ENCODE measurements around the gene ZBTB20.

DNA sequence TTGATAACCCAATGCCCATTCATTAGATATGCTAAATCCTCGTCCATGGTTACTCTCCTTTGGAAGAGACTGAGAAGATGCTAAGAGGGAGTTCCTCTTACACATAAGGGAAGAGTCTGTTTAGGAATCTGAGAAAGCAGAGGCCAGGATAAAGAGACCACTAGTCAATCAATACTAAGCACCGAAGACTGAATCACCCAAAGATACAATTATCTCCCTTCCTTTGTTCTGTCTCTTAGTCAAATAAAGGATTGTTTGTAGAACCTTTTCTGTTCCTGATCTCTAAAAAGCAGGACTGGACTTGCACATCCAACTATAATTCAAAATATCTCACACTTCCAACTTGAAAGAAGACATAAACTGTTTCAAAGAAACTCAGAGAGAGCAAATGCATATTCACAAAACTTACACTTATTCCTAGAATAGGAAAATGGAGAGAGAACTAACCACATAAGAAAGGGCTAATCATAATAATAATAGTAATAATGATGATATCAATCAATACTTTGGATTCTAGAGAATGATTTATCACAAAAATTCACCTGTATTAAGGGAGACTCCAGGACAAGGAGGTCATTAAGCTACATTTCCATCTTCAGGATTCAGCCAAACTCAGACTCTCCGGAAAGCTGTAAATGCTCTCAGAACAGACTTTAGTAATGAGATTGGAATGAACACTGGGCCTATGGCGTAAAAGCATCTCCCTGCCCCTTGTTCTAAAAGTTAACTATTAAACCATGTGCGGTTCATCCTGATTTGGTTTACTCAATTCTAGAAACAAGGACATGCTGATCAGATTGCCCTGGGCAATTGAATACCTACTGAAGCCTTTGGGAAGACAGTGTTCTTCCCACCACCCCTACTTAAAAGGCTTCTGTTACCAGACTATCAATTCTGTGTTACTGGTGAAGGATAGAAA lies 401.5 kb downstream of the ZBTB20 start:
- TF ChIP-seq, protein P1, sequence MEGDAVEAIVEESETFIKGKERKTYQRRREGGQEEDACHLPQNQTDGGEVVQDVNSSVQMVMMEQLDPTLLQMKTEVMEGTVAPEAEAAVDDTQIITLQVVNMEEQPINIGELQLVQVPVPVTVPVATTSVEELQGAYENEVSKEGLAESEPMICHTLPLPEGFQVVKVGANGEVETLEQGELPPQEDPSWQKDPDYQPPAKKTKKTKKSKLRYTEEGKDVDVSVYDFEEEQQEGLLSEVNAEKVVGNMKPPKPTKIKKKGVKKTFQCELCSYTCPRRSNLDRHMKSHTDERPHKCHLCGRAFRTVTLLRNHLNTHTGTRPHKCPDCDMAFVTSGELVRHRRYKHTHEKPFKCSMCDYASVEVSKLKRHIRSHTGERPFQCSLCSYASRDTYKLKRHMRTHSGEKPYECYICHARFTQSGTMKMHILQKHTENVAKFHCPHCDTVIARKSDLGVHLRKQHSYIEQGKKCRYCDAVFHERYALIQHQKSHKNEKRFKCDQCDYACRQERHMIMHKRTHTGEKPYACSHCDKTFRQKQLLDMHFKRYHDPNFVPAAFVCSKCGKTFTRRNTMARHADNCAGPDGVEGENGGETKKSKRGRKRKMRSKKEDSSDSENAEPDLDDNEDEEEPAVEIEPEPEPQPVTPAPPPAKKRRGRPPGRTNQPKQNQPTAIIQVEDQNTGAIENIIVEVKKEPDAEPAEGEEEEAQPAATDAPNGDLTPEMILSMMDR (IDR thresholded peaks at IDR 0.05): no peak
- TF ChIP-seq POLR2A (IDR thresholded peaks at IDR 0.05; ENCODE audit: low read depth): no peak
- TF ChIP-seq POLR2AphosphoS5 (IDR thresholded peaks at IDR 0.05): peak in 1 of 2 donors; percentile 17
- no peak for TF ChIP-seq EP300 (IDR thresholded peaks at IDR 0.05)

Data from esophagus muscularis mucosa (tissue), 4 donors.